SK-N-SH (cell line): ENCODE data around the gene DNAJA3. TPM values are rescaled to one million over a fixed set of nuclear protein-coding genes. Genes with fewer than 3 reads are reported as not detected.

Experiments used
- CTCF ChIA-PET: fragments of 300-600, 350-600 bp; formaldehyde crosslinking; extraction: SDS; loops from one replicate; lab custom pipeline; 2021; lab: Yijun Ruan, JAX
- POLR2A ChIA-PET: fragments of 350-600 bp; sonication (Branson Sonifier 250); formaldehyde crosslinking; extraction: SDS; loops from one replicate; lab custom pipeline; 2020; ENCODE audit warnings: antibody characterized with exemption, inconsistent platforms; lab: Yijun Ruan, JAX
- DNase-seq: peaks from one replicate; pipeline ENCODE4 v3.0.0; 2012
- H2AFZ ChIP-seq: fragments of 200-600 bp; sonication (generic); 2 replicates; pipeline ENCODE4 v1.8.1; 2016; ENCODE audit warnings: antibody characterized with exemption, mild to moderate bottlenecking, low read depth
- H3F3A ChIP-seq: fragments of 200-600 bp; sonication (generic); replicated peaks from 2 replicates; pipeline ENCODE3; 2016; ENCODE audit warnings: antibody characterized with exemption, mild to moderate bottlenecking; ENCODE audit not compliant: insufficient read depth
- H3K27ac ChIP-seq, 2 experiments: fragments of 200-500 bp in 1 of 2; fragments of 200-600 bp in 1 of 2; sonication (Bioruptor generic) in 1 of 2; sonication (generic), shearing (Covaris generic) in 1 of 2; 2 replicates each; pipeline versions ENCODE4 v1.5.1 to v1.6.1; 2014 to 2016; ENCODE audit warnings: low read depth in 2 of 2, inconsistent platforms in 1 of 2, low read length in 1 of 2, mild to moderate bottlenecking in 1 of 2, mixed read lengths in 1 of 2
- H3K27me3 ChIP-seq: fragments of 200-600 bp; sonication (generic), shearing (Covaris generic); 2 replicates; pipeline ENCODE4 v1.6.1; 2016; ENCODE audit warnings: mixed run types; ENCODE audit not compliant: insufficient read depth
- H3K36me3 ChIP-seq, 2 experiments: fragments of 200-500 bp in 1 of 2; fragments of 200-600 bp in 1 of 2; sonication (Bioruptor generic) in 1 of 2; sonication (generic) in 1 of 2; replicated peaks in 1 of 2; 2 replicates each; pipeline versions ENCODE3 to v1.5.1; 2014 to 2016; ENCODE audit warnings: low read length in 1 of 2, mild to moderate bottlenecking in 1 of 2; ENCODE audit not compliant: insufficient read depth in 2 of 2, control insufficient read depth in 1 of 2
- H3K4me1 ChIP-seq, 2 experiments: fragments of 200-500 bp in 1 of 2; fragments of 200-600 bp in 1 of 2; sonication (Bioruptor generic) in 1 of 2; sonication (generic), shearing (Covaris generic) in 1 of 2; 2 replicates each; pipeline versions ENCODE4 v1.5.1 to v1.6.1; 2014 to 2016; ENCODE audit warnings: low read depth in 1 of 2, low read length in 1 of 2, mixed run types in 1 of 2; ENCODE audit not compliant: insufficient read depth in 2 of 2, control insufficient read depth in 1 of 2
- H3K4me2 ChIP-seq: fragments of 200-600 bp; sonication (generic), shearing (Covaris generic); 2 replicates; pipeline ENCODE4 v1.6.1; 2017; ENCODE audit warnings: mixed run types
- H3K4me3 ChIP-seq, 2 experiments: fragments of 200-500 bp in 1 of 2; fragments of 200-600 bp in 1 of 2; sonication (Bioruptor generic) in 1 of 2; sonication (generic), shearing (Covaris generic) in 1 of 2; 2 replicates each; pipeline versions ENCODE4 v1.5.1 to v1.8.1; 2014 to 2016; ENCODE audit warnings: low read depth in 2 of 2, inconsistent platforms in 1 of 2, low read length in 1 of 2, mild to moderate bottlenecking in 1 of 2, mixed read lengths in 1 of 2, moderate library complexity in 1 of 2
- H3K79me2 ChIP-seq: fragments of 200-600 bp; sonication (generic); 2 replicates; pipeline ENCODE4 v1.8.1; 2017; ENCODE audit warnings: mild to moderate bottlenecking; ENCODE audit not compliant: insufficient read depth
- H3K9ac ChIP-seq: fragments of 200-600 bp; sonication (generic); 2 replicates; pipeline ENCODE4 v1.6.1; 2017; ENCODE audit warnings: mixed run types
- H3K9me2 ChIP-seq: fragments of 200-600 bp; sonication (generic); 2 replicates; pipeline ENCODE4 v1.6.1; 2017; ENCODE audit warnings: mixed run types
- H3K9me3 ChIP-seq: fragments of 200-600 bp; sonication (generic); 2 replicates; pipeline ENCODE4 v1.6.1; 2017; ENCODE audit warnings: mixed run types, mild to moderate bottlenecking, moderate library complexity
- H4K20me1 ChIP-seq: fragments of 200-600 bp; sonication (generic); 2 replicates; pipeline ENCODE4 v1.6.1; 2017; ENCODE audit warnings: mild to moderate bottlenecking, mixed run types; ENCODE audit not compliant: insufficient read depth
- EP300 ChIP-seq, 2 experiments: IDR thresholded peaks; 2 replicates each; pipeline versions ENCODE4 v1.4.0 to v1.6.1; 2012; ENCODE audit warnings: borderline replicate concordance in 1 of 2, low read depth in 1 of 2, low read length in 1 of 2
- EZH2phosphoT487 ChIP-seq: fragments of 200-600 bp; sonication (generic); IDR thresholded peaks from 2 replicates; pipeline ENCODE4 v1.6.1; 2017; ENCODE audit warnings: low read depth, mixed run types, mild to moderate bottlenecking, antibody characterized with exemption, moderate library complexity, borderline replicate concordance
- FOXJ3 ChIP-seq: sonication (generic); formaldehyde crosslinking; IDR thresholded peaks from 2 replicates; pipeline ENCODE4 v1.5.1; 2020; ENCODE audit warnings: mild to moderate bottlenecking, missing genetic modification reagents
- GABPA ChIP-seq: IDR thresholded peaks from 2 replicates; pipeline ENCODE4 v1.4.0; 2012; ENCODE audit warnings: low read depth, mild to moderate bottlenecking
- JUND ChIP-seq: IDR thresholded peaks from 2 replicates; pipeline ENCODE4 v1.4.0; 2012
- MXI1 ChIP-seq: IDR thresholded peaks from 2 replicates; pipeline ENCODE4 v1.6.1; 2012; ENCODE audit warnings: mild to moderate bottlenecking, low read depth, low read length, improper control_type of control experiment
- NFIC ChIP-seq: IDR thresholded peaks from 2 replicates; pipeline ENCODE4 v1.4.0; 2012; ENCODE audit warnings: borderline replicate concordance
- NRF1 ChIP-seq: IDR thresholded peaks from 2 replicates; pipeline ENCODE4 v1.6.1; 2012; ENCODE audit warnings: low read depth, mild to moderate bottlenecking, low read length
- PBX3 ChIP-seq: IDR thresholded peaks from 2 replicates; pipeline ENCODE4; 2012
- POLR2AphosphoS5 ChIP-seq: IDR thresholded peaks from 2 replicates; pipeline ENCODE4 v1.6.1; 2012; ENCODE audit warnings: low read depth, low read length
- RAD21 ChIP-seq: IDR thresholded peaks from 2 replicates; pipeline ENCODE4 v1.6.1; 2012; ENCODE audit warnings: mild to moderate bottlenecking, low read length
- TAF1 ChIP-seq: IDR thresholded peaks from 2 replicates; pipeline ENCODE4 v1.6.1; 2012; ENCODE audit warnings: low read depth, mild to moderate bottlenecking, low read length, moderate library complexity, borderline replicate concordance
- TCF12 ChIP-seq: IDR thresholded peaks from 2 replicates; pipeline ENCODE4 v1.4.0; 2012
- TEAD4 ChIP-seq: IDR thresholded peaks from 2 replicates; pipeline ENCODE4 v1.4.0; 2012; ENCODE audit warnings: mild to moderate bottlenecking, borderline replicate concordance; ENCODE audit not compliant: insufficient read depth
- YY1 ChIP-seq: IDR thresholded peaks from 2 replicates; pipeline ENCODE4 v1.4.0; 2012; ENCODE audit warnings: low read depth, mild to moderate bottlenecking
- WGBS: methylation state at CpG from one replicate; pipeline ENCODE4 v1.1.6; 2017; ENCODE audit warnings: low lambda C conversion rate; 5-methylcytosine and 5-hydroxymethylcytosine counted together
- polyA plus RNA-seq, 3 experiments: library from polyadenylated mRNA; depleted of rRNA; stranded (reverse); fragments of >200 nt; gene quantifications; 2 replicates each; pipeline ENCODE4 v1.2.3, GENCODE V29; 2012
- TF ChIP-seq, protein P1 (sequence below): fragments of 200-600 bp; sonication (generic); IDR thresholded peaks from 2 replicates; pipeline ENCODE4 v1.6.1; 2017; ENCODE audit warnings: antibody characterized with exemption, mild to moderate bottlenecking, moderate library complexity
- TF ChIP-seq, protein P2 (sequence below): IDR thresholded peaks from 2 replicates; pipeline ENCODE4 v1.6.1; 2012; ENCODE audit warnings: mild to moderate bottlenecking, low read depth, low read length, moderate library complexity
- TF ChIP-seq, protein P3 (sequence below): IDR thresholded peaks from 2 replicates; pipeline ENCODE4 v1.4.0; 2012; ENCODE audit warnings: low read depth, borderline replicate concordance

DNAJA3 gene
- polyA plus RNA-seq, 1 of the 3 experiments (the other 2 are of a cell fraction) = 52.6 TPM

DNA sequence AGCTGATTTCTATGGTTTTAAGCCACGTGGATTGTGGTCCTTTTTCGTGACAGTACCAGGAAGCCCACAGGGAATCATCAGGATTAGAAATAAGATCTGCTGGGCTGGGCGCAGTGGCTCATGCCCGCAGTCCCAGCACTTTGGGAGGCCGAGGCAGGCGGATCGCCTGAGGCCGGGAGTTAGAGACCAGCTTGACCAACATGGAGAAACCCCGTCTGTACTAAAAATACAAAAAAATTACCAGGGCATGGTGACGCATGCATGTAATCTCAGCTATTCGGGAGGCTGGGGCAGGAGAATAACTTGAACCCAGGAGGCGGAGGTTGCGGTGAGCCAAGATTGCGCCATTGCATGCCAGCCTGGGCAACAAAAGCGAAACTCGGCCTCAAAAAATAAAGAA lies 42.2 kb downstream of the DNAJA3 start:
- no peak for DNase-seq
- Histone ChIP-seq H3K4me1 (peaks cover 0 to 9% of the 10 kb centered on the region in 2 experiments; a peak in 1 of 4 replicates), H3F3A (peaks cover 22% of the 10 kb centered on the region), H3K9me3 (no peaks in the 10 kb centered on the region), H3K27ac (no peak overlapping the region), H3K9me2 (no peaks in the 10 kb centered on the region), H3K9ac (no peak overlapping the region), H2AFZ (no peak overlapping the region), H3K36me3 (peaks cover 20 to 25% of the 10 kb centered on the region in 2 experiments), H3K79me2 (peaks cover 17% of the 10 kb centered on the region; the same call in 1 of the 2 replicates), H3K27me3 (no peaks in the 10 kb centered on the region), H3K4me2 (no peak overlapping the region), H4K20me1 (no peaks in the 10 kb centered on the region), H3K4me3 (no peak overlapping the region)
- ChIA-PET CTCF (interaction anchor here (0.7 kb wide), 1 partner anchor 13 kb away, joined by 4 read pairs; no protein-coding TSS in a partner anchor), POLR2A (no interaction called here)
- WGBS = 97% methylated on average over 15 of the region's 16 CpGs
- TF ChIP-seq, protein P1, sequence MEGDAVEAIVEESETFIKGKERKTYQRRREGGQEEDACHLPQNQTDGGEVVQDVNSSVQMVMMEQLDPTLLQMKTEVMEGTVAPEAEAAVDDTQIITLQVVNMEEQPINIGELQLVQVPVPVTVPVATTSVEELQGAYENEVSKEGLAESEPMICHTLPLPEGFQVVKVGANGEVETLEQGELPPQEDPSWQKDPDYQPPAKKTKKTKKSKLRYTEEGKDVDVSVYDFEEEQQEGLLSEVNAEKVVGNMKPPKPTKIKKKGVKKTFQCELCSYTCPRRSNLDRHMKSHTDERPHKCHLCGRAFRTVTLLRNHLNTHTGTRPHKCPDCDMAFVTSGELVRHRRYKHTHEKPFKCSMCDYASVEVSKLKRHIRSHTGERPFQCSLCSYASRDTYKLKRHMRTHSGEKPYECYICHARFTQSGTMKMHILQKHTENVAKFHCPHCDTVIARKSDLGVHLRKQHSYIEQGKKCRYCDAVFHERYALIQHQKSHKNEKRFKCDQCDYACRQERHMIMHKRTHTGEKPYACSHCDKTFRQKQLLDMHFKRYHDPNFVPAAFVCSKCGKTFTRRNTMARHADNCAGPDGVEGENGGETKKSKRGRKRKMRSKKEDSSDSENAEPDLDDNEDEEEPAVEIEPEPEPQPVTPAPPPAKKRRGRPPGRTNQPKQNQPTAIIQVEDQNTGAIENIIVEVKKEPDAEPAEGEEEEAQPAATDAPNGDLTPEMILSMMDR = no peak
- TF ChIP-seq TEAD4 (no peak), TAF1 (no peak), EP300 (IDR thresholded peaks at IDR 0.05; ENCODE audit: borderline replicate concordance in 1 of 2, low read depth in 1 of 2, low read length in 1 of 2) (no peak), RAD21 (no peak)

DNA sequence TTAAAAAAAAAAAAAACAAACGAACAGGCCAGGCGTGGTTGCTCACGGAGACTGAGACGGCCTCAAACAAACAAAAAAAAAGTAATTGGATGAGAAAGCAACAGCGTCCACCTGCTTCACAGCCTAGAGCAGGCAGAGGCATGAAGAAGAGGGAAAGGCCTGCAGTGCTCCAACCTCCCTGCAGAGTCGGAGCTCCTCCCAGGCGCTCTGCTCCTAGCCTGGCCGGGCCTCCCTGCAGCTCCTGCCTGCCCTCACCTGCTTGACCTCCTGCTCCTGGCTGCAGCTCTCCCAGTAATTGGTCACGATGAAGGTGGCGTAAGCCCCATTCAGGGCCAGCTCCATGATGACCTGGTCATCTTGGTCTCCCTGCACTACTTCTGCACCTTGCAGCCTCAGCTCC lies 43.3 kb downstream of the DNAJA3 start:
- H4K20me1 ChIP-seq = no peaks in the 10 kb centered on the region
- H3K4me1 ChIP-seq = peaks cover 3 to 8% of the 10 kb centered on the region in 2 experiments; a peak in 2 of 4 replicates
- no peak overlapping the region for H3K27ac ChIP-seq
- no peak for DNase-seq
- H3K9me3 ChIP-seq = no peaks in the 10 kb centered on the region
- no peak overlapping the region for H2AFZ ChIP-seq
- ChIA-PET POLR2A (no interaction called here), CTCF (no interaction called here)
- H3K9me2 ChIP-seq = no peaks in the 10 kb centered on the region
- TF ChIP-seq, protein P2, sequence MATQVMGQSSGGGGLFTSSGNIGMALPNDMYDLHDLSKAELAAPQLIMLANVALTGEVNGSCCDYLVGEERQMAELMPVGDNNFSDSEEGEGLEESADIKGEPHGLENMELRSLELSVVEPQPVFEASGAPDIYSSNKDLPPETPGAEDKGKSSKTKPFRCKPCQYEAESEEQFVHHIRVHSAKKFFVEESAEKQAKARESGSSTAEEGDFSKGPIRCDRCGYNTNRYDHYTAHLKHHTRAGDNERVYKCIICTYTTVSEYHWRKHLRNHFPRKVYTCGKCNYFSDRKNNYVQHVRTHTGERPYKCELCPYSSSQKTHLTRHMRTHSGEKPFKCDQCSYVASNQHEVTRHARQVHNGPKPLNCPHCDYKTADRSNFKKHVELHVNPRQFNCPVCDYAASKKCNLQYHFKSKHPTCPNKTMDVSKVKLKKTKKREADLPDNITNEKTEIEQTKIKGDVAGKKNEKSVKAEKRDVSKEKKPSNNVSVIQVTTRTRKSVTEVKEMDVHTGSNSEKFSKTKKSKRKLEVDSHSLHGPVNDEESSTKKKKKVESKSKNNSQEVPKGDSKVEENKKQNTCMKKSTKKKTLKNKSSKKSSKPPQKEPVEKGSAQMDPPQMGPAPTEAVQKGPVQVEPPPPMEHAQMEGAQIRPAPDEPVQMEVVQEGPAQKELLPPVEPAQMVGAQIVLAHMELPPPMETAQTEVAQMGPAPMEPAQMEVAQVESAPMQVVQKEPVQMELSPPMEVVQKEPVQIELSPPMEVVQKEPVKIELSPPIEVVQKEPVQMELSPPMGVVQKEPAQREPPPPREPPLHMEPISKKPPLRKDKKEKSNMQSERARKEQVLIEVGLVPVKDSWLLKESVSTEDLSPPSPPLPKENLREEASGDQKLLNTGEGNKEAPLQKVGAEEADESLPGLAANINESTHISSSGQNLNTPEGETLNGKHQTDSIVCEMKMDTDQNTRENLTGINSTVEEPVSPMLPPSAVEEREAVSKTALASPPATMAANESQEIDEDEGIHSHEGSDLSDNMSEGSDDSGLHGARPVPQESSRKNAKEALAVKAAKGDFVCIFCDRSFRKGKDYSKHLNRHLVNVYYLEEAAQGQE = no peak
- TF ChIP-seq YY1 (no peak), PBX3 (no peak), NFIC (no peak), POLR2AphosphoS5 (no peak), FOXJ3 (CRISPR knock-in tag) (no peak), JUND (no peak), EZH2phosphoT487 (no peak), TCF12 (no peak), NRF1 (no peak), GABPA (no peak), MXI1 (no peak)
- TF ChIP-seq, protein P3, sequence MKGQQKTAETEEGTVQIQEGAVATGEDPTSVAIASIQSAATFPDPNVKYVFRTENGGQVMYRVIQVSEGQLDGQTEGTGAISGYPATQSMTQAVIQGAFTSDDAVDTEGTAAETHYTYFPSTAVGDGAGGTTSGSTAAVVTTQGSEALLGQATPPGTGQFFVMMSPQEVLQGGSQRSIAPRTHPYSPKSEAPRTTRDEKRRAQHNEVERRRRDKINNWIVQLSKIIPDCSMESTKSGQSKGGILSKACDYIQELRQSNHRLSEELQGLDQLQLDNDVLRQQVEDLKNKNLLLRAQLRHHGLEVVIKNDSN = no peak
- TF ChIP-seq, protein P1 = no peak
- H3K36me3 ChIP-seq = peaks cover 18 to 25% of the 10 kb centered on the region in 2 experiments
- WGBS = 94% methylated on average over 9 of the region's 10 CpGs
- H3K79me2 ChIP-seq = peaks cover 28% of the 10 kb centered on the region
- H3K4me2 ChIP-seq = no peak overlapping the region
- no peak overlapping the region for H3K4me3 ChIP-seq
- H3F3A ChIP-seq = peaks cover 23% of the 10 kb centered on the region
- no peak overlapping the region for H3K9ac ChIP-seq
- no peaks in the 10 kb centered on the region for H3K27me3 ChIP-seq
